ENCODE data around the gene CRY2.

The CRY2 gene

GRCh38 chr11:45919806-45920530, 72.7 kb downstream of the CRY2 start:
- DNase-seq = no peak

GRCh38 chr11:45920531-45921477, 73.5 kb downstream of the CRY2 start:
- DNase-seq = no peak

GRCh38 chr11:45921561-45922424, 74.5 kb downstream of the CRY2 start:
- DNase-seq = no peak

- DNase-seq = no peak
These were observed 75.3 kb downstream of the CRY2 start, which contains the start of gene LARGE2 for GRCh38 chr11:45922425-45923082. Gene LARGE2, plus strand, starts transcription at chr11:45922656. Its CDS starts 227 bp downstream, at chr11:45922883.

GRCh38 chr11:45924036-45924915, 77.0 kb downstream of the CRY2 start:
- no peak for DNase-seq

GRCh38 chr11:45924927-45925326, 77.7 kb downstream of the CRY2 start:
- no peak for DNase-seq

- no peak for DNase-seq
These were observed 78.3 kb downstream of the CRY2 start for GRCh38 chr11:45925550-45925949.

GRCh38 chr11:45926001-45926401, 78.7 kb downstream of the CRY2 start:
- DNase-seq = no peak

- no peak for DNase-seq
These were observed 79.5 kb downstream of the CRY2 start for GRCh38 chr11:45926536-45927331.

GRCh38 chr11:45927332-45927683, 80.0 kb downstream of the CRY2 start:
- no peak for DNase-seq

GRCh38 chr11:45927684-45928413, 80.6 kb downstream of the CRY2 start:
- no peak for DNase-seq

GRCh38 chr11:45928535-45929215, 81.4 kb downstream of the CRY2 start:
- no peak for DNase-seq

- DNase-seq = no peak
These were observed 82.3 kb downstream of the CRY2 start for GRCh38 chr11:45929486-45930030.

- DNase-seq = no peak
These were observed 82.9 kb downstream of the CRY2 start for GRCh38 chr11:45930031-45930794.

- DNase-seq = no peak
These were observed 83.8 kb downstream of the CRY2 start for GRCh38 chr11:45930951-45931570.

- DNase-seq = no peak
These were observed 84.5 kb downstream of the CRY2 start for GRCh38 chr11:45931739-45932138.

GRCh38 chr11:45932217-45932616, 84.9 kb downstream of the CRY2 start:
- DNase-seq = no peak

Data from activated CD4-positive, alpha-beta T cell treated with anti-CD3 and anti-CD28 coated beads for 1 hour (primary cell).